Bronchial epithelial cell (primary cell): Measurements from ENCODE around the gene ZDHHC6. TPM values are rescaled to one million over a fixed set of nuclear protein-coding genes. Genes with fewer than 3 reads are reported as not detected.

Source experiments
- DNase-seq: peaks from one replicate; pipeline ENCODE4 v3.0.0-alpha.2; 2010; ENCODE audit warnings: low read depth
- FAIRE-seq: peaks from 2 replicates; lab custom pipeline; 2011; peaks lifted over from hg19 to GRCh38; lab: Jason Lieb, UNC
- H3K27me3 ChIP-seq: 2 replicates; pipeline ENCODE4 v1.5.1; 2011; ENCODE audit warnings: low read length; ENCODE audit not compliant: control insufficient read depth, insufficient read depth
- H3K36me3 ChIP-seq: 2 replicates; pipeline ENCODE4 v1.5.1; 2011; ENCODE audit warnings: low read length; ENCODE audit not compliant: control insufficient read depth, insufficient read depth
- H3K4me3 ChIP-seq: 2 replicates; pipeline ENCODE4 v1.5.1; 2011; ENCODE audit warnings: mild to moderate bottlenecking, low read depth, low read length, control low read depth
- total RNA-seq: library from RNA; depleted of rRNA; stranded (reverse); fragments of >200 nt; gene quantifications from 2 replicates; pipeline ENCODE4 v1.2.1, GENCODE V29; 2014
- TF ChIP-seq, protein P1 (sequence below): IDR thresholded peaks from 2 replicates; pipeline ENCODE4 v1.5.1; 2011; ENCODE audit warnings: mild to moderate bottlenecking, moderate library complexity, low read length, control low read depth, inconsistent platforms; ENCODE audit not compliant: insufficient read depth, severe bottlenecking

ZDHHC6 gene, protein sequence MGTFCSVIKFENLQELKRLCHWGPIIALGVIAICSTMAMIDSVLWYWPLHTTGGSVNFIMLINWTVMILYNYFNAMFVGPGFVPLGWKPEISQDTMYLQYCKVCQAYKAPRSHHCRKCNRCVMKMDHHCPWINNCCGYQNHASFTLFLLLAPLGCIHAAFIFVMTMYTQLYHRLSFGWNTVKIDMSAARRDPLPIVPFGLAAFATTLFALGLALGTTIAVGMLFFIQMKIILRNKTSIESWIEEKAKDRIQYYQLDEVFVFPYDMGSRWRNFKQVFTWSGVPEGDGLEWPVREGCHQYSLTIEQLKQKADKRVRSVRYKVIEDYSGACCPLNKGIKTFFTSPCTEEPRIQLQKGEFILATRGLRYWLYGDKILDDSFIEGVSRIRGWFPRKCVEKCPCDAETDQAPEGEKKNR
- 20.2 and 23.4 TPM in 2 replicates for total RNA-seq

DNA sequence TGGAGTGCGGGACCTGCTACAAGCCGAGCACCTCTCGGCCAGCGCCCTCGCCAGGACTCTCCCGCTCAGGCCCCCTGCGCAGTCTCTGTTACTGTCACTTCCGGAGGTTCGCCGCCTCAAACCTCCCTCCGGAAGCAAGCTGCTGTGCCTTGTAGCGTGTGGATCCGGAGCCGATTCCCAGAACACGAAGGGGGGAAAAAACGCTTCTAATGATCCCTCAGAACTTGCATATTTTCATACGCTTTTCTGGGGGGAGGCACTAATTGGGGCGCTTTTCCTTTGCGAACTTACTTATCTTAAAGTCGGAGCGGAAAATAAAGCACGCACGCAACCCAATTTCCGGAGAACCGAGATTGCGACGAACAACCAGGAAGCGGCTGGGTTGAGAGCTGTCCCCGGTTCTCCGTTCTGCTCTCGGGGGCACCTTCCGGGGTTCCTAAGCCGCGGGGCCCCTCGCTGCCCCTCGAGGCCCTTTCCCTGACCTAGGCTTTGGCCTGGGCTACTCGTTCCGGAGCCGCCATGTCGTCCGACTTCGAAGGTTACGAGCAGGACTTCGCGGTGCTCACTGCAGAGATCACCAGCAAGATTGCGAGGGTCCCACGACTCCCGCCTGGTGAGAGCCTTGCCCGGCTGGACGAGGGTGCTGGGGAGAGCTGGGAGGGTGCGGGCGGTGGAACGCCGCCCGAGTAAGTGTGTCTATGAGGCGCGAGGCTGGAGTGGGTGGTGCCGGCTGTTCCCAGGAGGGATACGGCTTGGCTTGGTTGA lies at the start of gene ZDHHC6, which contains the start of gene VTI1A:
ZDHHC6 (minus strand) TSS at position 60 of the 765 bp plus-strand sequence. CDS start 1,478 bp downstream, outside the sequence.
VTI1A (plus strand) TSS at position 361 of the 765 bp plus-strand sequence; CDS start at position 520, 159 bp downstream.
- FAIRE-seq (no peak), DNase-seq (peak; percentile 70)
- Histone ChIP-seq H3K4me3 (peak within 1 kb of the TSS; percentile 97), H3K36me3 (peaks cover 4% of the 10 kb centered on the region), H3K27me3 (no peaks in the 10 kb centered on the region)
- TF ChIP-seq, protein P1, sequence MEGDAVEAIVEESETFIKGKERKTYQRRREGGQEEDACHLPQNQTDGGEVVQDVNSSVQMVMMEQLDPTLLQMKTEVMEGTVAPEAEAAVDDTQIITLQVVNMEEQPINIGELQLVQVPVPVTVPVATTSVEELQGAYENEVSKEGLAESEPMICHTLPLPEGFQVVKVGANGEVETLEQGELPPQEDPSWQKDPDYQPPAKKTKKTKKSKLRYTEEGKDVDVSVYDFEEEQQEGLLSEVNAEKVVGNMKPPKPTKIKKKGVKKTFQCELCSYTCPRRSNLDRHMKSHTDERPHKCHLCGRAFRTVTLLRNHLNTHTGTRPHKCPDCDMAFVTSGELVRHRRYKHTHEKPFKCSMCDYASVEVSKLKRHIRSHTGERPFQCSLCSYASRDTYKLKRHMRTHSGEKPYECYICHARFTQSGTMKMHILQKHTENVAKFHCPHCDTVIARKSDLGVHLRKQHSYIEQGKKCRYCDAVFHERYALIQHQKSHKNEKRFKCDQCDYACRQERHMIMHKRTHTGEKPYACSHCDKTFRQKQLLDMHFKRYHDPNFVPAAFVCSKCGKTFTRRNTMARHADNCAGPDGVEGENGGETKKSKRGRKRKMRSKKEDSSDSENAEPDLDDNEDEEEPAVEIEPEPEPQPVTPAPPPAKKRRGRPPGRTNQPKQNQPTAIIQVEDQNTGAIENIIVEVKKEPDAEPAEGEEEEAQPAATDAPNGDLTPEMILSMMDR = peak; percentile 59

DNA sequence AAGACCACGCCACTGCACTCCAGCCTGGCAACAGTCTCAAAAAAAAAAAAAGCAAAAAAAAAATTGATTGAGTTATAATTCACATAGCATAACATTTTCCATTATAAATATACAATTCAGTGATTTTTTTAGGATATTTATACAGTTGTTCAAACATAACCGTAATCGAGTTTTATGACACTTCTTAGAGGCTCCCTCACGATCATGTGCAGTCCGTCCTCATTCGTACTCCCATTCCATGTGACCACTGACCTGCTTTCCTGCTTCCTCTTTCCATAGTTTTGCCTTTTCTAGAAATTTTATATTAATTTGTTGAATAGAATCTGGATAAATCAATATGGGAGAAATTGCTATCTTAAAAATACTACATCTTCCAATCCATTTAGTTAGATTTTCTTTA lies 46.0 kb upstream of the ZDHHC6 start:
- TF ChIP-seq, protein P1 = no peak
- Histone ChIP-seq H3K27me3 (no peaks in the 10 kb centered on the region), H3K4me3 (no peak overlapping the region), H3K36me3 (no peaks in the 10 kb centered on the region)
- no peak for FAIRE-seq
- DNase-seq = no peak

DNA sequence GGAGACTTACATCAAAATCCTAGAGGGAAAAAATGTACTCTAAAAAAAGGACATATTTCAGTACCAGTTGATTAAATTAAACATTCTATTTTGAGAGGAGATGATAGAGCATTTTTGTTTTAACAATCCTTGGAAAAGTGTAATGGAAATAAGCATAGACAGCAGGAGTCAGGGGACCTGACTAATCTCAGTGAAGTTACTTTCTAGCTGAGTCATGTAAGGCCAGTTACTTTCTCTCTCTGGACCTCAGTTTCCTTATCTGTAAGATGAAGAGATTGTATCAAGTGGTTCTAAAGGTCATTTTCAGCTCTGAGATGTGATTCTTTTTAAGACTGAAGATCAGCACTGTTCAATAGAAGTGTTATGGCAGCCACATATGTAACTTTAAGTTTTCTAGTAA lies 44.4 kb upstream of the ZDHHC6 start:
- DNase-seq = peak; percentile 6
- Histone ChIP-seq H3K36me3 (no peaks in the 10 kb centered on the region), H3K27me3 (no peaks in the 10 kb centered on the region), H3K4me3 (no peak overlapping the region)
- TF ChIP-seq, protein P1 = no peak
- FAIRE-seq = no peak

DNA sequence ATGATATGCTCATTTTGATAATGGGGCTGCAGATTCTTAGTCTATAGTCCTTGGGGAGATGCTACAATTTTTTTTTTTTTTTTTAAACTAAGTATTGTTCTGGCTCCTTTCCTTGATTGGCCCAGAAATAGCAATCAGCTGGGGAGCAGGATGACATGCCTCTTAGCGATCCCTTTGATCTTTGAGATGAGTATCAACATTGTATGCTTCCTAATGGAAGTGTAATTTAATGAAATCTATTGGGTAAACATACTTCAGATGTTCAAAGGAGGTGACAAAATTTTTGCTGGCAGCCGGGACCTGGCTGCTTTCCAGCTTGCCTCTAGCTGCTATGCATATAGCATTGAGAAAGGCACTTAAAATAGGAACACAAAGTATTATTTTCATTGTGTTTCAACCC lies 43.8 kb upstream of the ZDHHC6 start:
- TF ChIP-seq, protein P1 = no peak
- no peaks in the 10 kb centered on the region for H3K27me3 ChIP-seq
- no peak overlapping the region for H3K4me3 ChIP-seq
- FAIRE-seq = no peak
- no peaks in the 10 kb centered on the region for H3K36me3 ChIP-seq
- DNase-seq = no peak

DNA sequence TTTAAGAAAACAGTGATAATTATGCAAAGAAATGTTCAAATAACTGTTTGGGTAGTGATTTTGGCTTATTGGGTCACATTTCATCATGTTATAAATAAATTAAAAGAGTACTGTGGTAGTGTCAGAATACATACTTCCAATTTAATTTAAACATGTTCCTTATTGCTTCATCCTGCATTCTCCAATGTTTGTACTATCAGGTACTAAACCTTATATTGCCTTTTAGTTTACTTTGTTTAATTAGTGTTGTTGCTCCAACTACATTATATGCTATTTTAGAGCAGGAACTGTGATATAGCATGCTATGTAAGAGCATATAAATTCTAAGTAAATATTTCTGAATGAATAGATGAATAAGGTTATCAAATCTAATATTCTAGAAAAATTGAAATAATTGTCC lies 41.2 kb upstream of the ZDHHC6 start:
- TF ChIP-seq, protein P1 = no peak
- no peak overlapping the region for H3K4me3 ChIP-seq
- no peak for DNase-seq
- no peaks in the 10 kb centered on the region for H3K27me3 ChIP-seq
- FAIRE-seq = no peak
- no peaks in the 10 kb centered on the region for H3K36me3 ChIP-seq
